Spleen (tissue), 11 donors: ENCODE results near the gene MRPL32. TPM values are rescaled to one million over a fixed set of nuclear protein-coding genes. Genes with fewer than 3 reads are reported as not detected.

ENCODE experiments used
- DNase-seq: peaks from one replicate; pipeline ENCODE4 v3.0.0-alpha.2; 2020
- H3K27ac ChIP-seq, 8 donors: fragments of 200-600 bp; sonication (generic) in 7 of 8; 1 replicate in 4 of 8; 2 replicates in 4 of 8; pipeline versions ENCODE4 v1.5.0 to v1.8.0; 2016 to 2021; ENCODE audit warnings: inconsistent platforms in 4 of 8, mild to moderate bottlenecking in 4 of 8, moderate library complexity in 1 of 8
- H3K27me3 ChIP-seq, 7 donors: fragments of 200-600 bp; sonication (generic) in 6 of 7; replicated peaks in 1 of 7; 1 replicate in 4 of 7; 2 replicates in 3 of 7; pipeline versions ENCODE4 v1.5.0 to v1.8.0; 2016 to 2021; ENCODE audit warnings: inconsistent platforms in 3 of 7, mild to moderate bottlenecking in 1 of 7
- H3K36me3 ChIP-seq, 6 donors: fragments of 200-600 bp; sonication (generic) in 5 of 6; 1 replicate in 4 of 6; 2 replicates in 2 of 6; pipeline versions ENCODE4 v1.5.0 to v1.8.0; 2016 to 2021; ENCODE audit warnings: inconsistent platforms in 2 of 6
- H3K4me1 ChIP-seq, 6 donors: fragments of 200-600 bp; sonication (generic) in 5 of 6; 1 replicate in 3 of 6; 2 replicates in 3 of 6; pipeline versions ENCODE4 v1.5.0 to v1.8.0; 2016 to 2021; ENCODE audit warnings: inconsistent platforms in 3 of 6
- H3K4me3 ChIP-seq, 8 donors: fragments of 200-600 bp; sonication (generic) in 7 of 8; 1 replicate in 4 of 8; 2 replicates in 4 of 8; pipeline versions ENCODE4 v1.5.0 to v1.8.0; 2016 to 2021; ENCODE audit warnings: inconsistent platforms in 4 of 8, mild to moderate bottlenecking in 4 of 8, moderate library complexity in 2 of 8
- H3K9me3 ChIP-seq, 8 donors: fragments of 200-600 bp; sonication (generic) in 7 of 8; 1 replicate in 4 of 8; 2 replicates in 4 of 8; pipeline versions ENCODE4 v1.5.0 to v1.8.0; 2016 to 2021; ENCODE audit warnings: inconsistent platforms in 4 of 8
- POLR2A ChIP-seq, 3 donors: fragments of 450-650 bp; IDR thresholded peaks; one replicate each; pipeline ENCODE4 v1.5.1; 2017; ENCODE audit warnings: antibody characterized with exemption in 3 of 3, mild to moderate bottlenecking in 1 of 3
- POLR2AphosphoS5 ChIP-seq, 3 donors: sonication (generic); formaldehyde crosslinking; IDR thresholded peaks; one replicate each; pipeline ENCODE4 v1.5.1; 2017; ENCODE audit warnings: antibody characterized with exemption in 3 of 3
- WGBS, 5 donors: extraction: QIAGEN DNeasy Blood & Tissue Kit in 3 of 5; methylation state at CpG; one replicate each; pipeline versions ENCODE4 v1.1.5 to v1.1.7; 2013 to 2018; 5-methylcytosine and 5-hydroxymethylcytosine counted together
- intact Hi-C: fragments of 100-400 bp; cut with DNase I; formaldehyde crosslinking; loops from one replicate; pipeline ENCODE4 v1.15.0; 2023; ENCODE audit warnings: low total_unique reads
- polyA plus RNA-seq, 3 donors: library from polyadenylated mRNA; stranded (reverse); fragments of 200-250 nt; gene quantifications; one replicate each; pipeline ENCODE4 v1.2.1, GENCODE V29; 2013
- total RNA-seq, 7 donors: library from RNA; depleted of rRNA in 3 of 7; stranded (reverse); fragments of >200 nt in 3 of 7; fragmentation: NEBNext Ultra II Directional in 4 of 7; extraction: Animal tissue kit (Norgen Biotek cat#: 25700) in 4 of 7; gene quantifications; one replicate each; pipeline versions ENCODE4 v1.1.0 to v1.2.1, GENCODE V29; 2016 to 2021
- TF ChIP-seq, protein P1 (sequence below), 11 experiments: fragments of 200-600 bp in 7 of 11; fragments of 450-650 bp in 4 of 11; sonication (generic) in 4 of 11; IDR thresholded peaks in 8 of 11; conservative IDR thresholded peaks in 3 of 11; 1 replicate in 7 of 11; 2 replicates in 4 of 11; pipeline versions ENCODE4 v1.4.0 to v1.8.0; 2016 to 2021; ENCODE audit warnings: antibody characterized with exemption in 11 of 11, inconsistent platforms in 4 of 11, mild to moderate bottlenecking in 1 of 11
- donor health status: healthy with polysubstance abuse.
- donor health status: DM: no; HTN: no; CAD: no; lungs with moderate emphysema.
- donor health status: DM: no; HTN: no; CAD: no.
- donor health status: Bipolar disorder and iron deficiency.
- donor health status: healthy.
- donor health status: DM: no; HTN: no; CAD: no.
- donor health status: DM: yes; HTN: yes; CAD: no.

Gene MRPL32
- total and polyA plus RNA-seq, 10 donors = 27.7 to 59.4 (median 36.9) TPM

DNA sequence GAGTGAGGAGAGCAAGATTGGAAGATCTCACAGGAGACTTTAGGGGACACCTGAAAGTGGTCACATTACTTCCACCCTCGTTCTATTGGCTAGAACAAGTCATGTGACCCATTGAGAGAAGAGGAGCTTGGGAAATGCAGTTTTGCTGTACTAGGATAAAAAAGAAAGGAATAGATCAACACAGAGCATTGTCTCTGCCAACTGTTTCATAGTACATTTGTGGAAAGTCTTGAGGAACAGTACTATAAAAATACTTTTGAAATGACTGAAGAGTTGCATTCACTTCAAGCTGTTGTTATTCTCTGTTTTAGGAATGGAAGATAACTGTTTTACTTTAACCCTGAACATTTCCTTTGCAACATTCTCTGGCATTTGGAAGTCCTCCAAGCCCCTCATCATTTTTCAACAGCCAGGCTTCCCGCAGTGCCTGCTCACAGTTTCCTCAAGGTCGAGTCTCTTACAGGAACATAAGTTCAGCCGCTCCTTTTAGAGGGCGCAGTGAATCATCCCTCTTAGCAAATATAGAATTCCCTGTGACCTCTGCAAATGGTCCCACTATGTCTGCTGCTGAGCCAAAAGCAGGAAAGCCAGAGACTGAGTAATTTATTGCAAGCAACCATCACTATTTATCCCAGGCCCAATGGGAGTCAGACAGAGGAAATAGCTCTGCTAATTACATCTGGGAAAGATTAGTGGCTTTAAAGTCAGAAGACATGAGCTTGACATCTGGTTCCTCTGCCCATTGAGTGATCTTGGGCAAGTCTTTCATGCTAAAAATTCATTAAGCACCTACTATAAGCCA lies 40.7 kb downstream of the MRPL32 start:
- no peaks in the 10 kb centered on the region for H3K9me3 ChIP-seq
- no peaks in the 10 kb centered on the region for H3K36me3 ChIP-seq
- WGBS, 5 donors = 33 to 60% (median 52%) methylated on average over 5 of the region's 5 CpGs
- H3K4me1 ChIP-seq = peaks cover 0 to 11% (median 4%) of the 10 kb centered on the region in 6 donors
- H3K27ac ChIP-seq = peak overlapping the region in 7 of 8 donors; percentile 49 to 73 (median 65)
- no peak for DNase-seq
- intact Hi-C loops = no loop called here
- no peaks in the 10 kb centered on the region for H3K27me3 ChIP-seq
- no peak overlapping the region for H3K4me3 ChIP-seq
- no peak for TF ChIP-seq POLR2A (IDR thresholded peaks at IDR 0.05)
- TF ChIP-seq POLR2AphosphoS5 (IDR thresholded peaks at IDR 0.05) = peak in 1 of 3 donors; percentile 79
- TF ChIP-seq, protein P1, sequence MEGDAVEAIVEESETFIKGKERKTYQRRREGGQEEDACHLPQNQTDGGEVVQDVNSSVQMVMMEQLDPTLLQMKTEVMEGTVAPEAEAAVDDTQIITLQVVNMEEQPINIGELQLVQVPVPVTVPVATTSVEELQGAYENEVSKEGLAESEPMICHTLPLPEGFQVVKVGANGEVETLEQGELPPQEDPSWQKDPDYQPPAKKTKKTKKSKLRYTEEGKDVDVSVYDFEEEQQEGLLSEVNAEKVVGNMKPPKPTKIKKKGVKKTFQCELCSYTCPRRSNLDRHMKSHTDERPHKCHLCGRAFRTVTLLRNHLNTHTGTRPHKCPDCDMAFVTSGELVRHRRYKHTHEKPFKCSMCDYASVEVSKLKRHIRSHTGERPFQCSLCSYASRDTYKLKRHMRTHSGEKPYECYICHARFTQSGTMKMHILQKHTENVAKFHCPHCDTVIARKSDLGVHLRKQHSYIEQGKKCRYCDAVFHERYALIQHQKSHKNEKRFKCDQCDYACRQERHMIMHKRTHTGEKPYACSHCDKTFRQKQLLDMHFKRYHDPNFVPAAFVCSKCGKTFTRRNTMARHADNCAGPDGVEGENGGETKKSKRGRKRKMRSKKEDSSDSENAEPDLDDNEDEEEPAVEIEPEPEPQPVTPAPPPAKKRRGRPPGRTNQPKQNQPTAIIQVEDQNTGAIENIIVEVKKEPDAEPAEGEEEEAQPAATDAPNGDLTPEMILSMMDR (IDR thresholded peaks at IDR 0.05 in 8 of 11, conservative IDR thresholded peaks at IDR 0.05 in 3 of 11) = no peak

DNA sequence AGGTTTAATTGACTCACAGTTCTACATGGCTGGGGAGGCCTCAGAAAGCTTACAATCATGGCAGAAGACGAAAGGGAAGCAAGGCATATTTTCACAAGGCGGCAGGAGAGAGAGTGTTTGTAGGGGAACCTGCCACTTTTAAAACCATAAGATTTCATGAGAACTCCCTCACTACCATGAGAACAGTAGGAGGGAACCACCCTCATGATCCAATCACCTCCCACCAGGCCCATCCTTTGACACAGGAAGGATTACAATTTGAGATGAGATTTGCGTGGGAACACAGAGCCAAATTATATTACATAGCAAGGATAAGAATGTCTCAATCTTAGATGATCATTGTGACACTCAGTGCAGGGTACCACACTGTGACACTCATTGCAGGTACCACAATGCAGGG lies 44.2 kb downstream of the MRPL32 start:
- Histone ChIP-seq H3K9me3 (no peaks in the 10 kb centered on the region), H3K36me3 (no peaks in the 10 kb centered on the region), H3K27me3 (no peaks in the 10 kb centered on the region), H3K4me1 (peaks cover 0 to 11% (median 4%) of the 10 kb centered on the region in 6 donors), H3K27ac (no peak overlapping the region), H3K4me3 (no peak overlapping the region)
- no peak for DNase-seq
- intact Hi-C loops = no loop called here
- TF ChIP-seq, protein P1 (IDR thresholded peaks at IDR 0.05 in 8 of 11, conservative IDR thresholded peaks at IDR 0.05 in 3 of 11) = no peak
- TF ChIP-seq POLR2AphosphoS5 (IDR thresholded peaks at IDR 0.05) (no peak), POLR2A (IDR thresholded peaks at IDR 0.05) (no peak)
- 87 to 100% (median 92%) methylated on average over 3 of the region's 3 CpGs for WGBS, 5 donors

DNA sequence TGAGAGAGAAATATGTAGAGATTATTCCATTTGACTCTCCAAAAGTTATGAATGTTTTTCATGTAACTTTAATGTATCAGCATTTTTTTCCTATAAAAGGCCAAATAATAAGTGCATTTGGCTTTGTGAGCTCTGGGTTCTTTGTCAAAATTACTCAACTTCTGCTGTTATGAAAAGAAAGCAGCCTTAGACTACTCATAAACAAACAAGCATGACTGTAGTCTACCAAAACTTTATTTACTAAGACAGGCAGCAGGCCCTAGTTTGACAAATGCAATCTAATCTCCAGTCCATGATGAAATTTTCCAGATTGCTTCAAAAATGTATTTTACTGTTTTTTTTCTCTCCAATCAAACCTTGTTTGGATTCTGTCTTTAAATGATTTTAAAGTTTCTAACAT lies 46.3 kb downstream of the MRPL32 start:
- no peak for TF ChIP-seq POLR2A (IDR thresholded peaks at IDR 0.05)
- TF ChIP-seq POLR2AphosphoS5 (IDR thresholded peaks at IDR 0.05) = no peak
- TF ChIP-seq, protein P1 (IDR thresholded peaks at IDR 0.05 in 8 of 11, conservative IDR thresholded peaks at IDR 0.05 in 3 of 11) = no peak
- H3K36me3 ChIP-seq = no peaks in the 10 kb centered on the region
- intact Hi-C loops = no loop called here
- no peak overlapping the region for H3K4me3 ChIP-seq
- no peak for DNase-seq
- peaks cover 0 to 3% (median 0%) of the 10 kb centered on the region in 8 donors for H3K9me3 ChIP-seq
- H3K27ac ChIP-seq = no peak overlapping the region
- peaks cover 0 to 7% (median under 1%) of the 10 kb centered on the region in 6 donors for H3K4me1 ChIP-seq
- H3K27me3 ChIP-seq = no peaks in the 10 kb centered on the region

DNA sequence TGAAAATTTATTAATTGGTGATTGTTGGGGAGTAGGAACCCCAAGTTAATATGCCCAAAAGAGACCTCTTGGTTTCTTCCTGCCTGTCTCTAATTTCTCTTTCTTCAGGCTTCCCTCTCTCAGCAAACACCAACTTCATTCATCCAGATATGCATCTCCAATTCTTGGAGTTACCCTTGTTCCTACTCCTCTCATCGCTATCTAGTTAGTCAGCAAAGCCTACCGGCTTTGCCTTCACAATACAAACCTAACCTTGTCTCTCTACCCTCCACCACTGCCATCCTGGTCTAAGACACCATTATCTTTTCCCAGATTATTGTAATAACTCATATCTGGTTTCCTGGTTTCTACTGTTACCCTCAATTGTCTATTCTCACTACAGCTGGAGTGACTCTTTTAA lies 47.9 kb downstream of the MRPL32 start:
- Histone ChIP-seq H3K4me3 (no peak overlapping the region), H3K27me3 (no peaks in the 10 kb centered on the region), H3K36me3 (no peaks in the 10 kb centered on the region), H3K4me1 (no peaks in the 10 kb centered on the region), H3K9me3 (peaks cover 0 to 15% (median 9%) of the 10 kb centered on the region in 8 donors), H3K27ac (no peak overlapping the region)
- TF ChIP-seq, protein P1 (IDR thresholded peaks at IDR 0.05 in 8 of 11, conservative IDR thresholded peaks at IDR 0.05 in 3 of 11) = no peak
- TF ChIP-seq POLR2A (IDR thresholded peaks at IDR 0.05) (no peak), POLR2AphosphoS5 (IDR thresholded peaks at IDR 0.05) (no peak)
- intact Hi-C loops = no loop called here
- no peak for DNase-seq
- 50 to 98% (median 66%) methylated on average over 2 of the region's 2 CpGs for WGBS, 5 donors
